ENCODE results near the gene ATP6V0E1.

- no peak for TF ChIP-seq ATF3 (IDR thresholded peaks at IDR 0.05)
- no peak for TF ChIP-seq CTCF (IDR thresholded peaks at IDR 0.05 in 2 of 3, conservative IDR thresholded peaks at IDR 0.05 in 1 of 3; ENCODE audit: borderline replicate concordance in 1 of 3, insufficient read depth in 1 of 3, low read depth in 2 of 3, low read length in 2 of 3)
- no peak for TF ChIP-seq FOSL1 (IDR thresholded peaks at IDR 0.05; ENCODE audit: low read depth)
- TF ChIP-seq JUND (IDR thresholded peaks at IDR 0.05): no peak
- TF ChIP-seq ZBTB33 (IDR thresholded peaks at IDR 0.05; ENCODE audit: extremely low read depth, insufficient replicate concordance, low read length): no peak
- no peak for TF ChIP-seq SIN3A (IDR thresholded peaks at IDR 0.05; ENCODE audit: low read depth)
These were observed 33.2 kb upstream of the ATP6V0E1 start for GRCh38 chr5:172950176-172950965.

Measured in HCT116 (cell line).